ENCODE data around the gene TMA7B.

The TMA7B gene

DNA sequence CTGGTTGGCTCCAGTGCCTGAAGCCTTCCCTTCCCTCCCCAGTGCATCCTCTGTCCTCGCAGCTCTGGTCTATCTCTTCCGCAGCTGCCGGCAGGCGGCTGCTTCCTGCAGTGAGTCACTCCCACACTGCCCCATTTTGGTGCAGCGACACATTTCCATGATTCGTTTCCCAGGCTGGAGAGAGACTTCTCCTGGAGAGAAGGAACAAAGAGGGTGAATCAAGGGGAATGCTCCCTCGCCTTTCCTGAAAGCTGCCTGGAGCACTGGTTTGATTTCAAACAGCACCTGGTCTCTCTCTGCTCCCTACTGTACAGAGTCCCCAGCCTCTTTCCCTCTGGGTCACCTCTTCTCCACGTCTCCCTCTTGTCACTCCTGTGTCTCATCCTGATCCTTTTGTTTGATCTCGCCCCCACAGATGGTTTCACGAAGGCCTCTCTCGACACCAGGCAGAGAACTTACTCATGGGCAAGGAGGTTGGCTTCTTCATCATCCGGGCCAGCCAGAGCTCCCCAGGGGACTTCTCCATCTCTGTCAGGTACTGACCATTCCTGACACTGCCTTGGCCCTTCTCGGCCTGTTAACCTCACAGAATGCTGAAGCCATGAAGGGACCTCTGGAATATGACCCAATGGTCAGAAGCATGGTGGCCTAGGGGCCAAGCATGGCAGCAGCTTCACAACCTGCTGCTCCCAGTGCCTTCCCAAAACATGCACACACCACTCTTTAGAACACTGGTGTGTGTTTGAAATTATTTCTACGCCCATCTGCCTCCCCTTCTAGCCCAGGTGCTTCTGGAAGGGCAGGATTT lies at the start of gene TMA7B:
TSS of gene TMA7B (plus strand) at position 758 of the 808 bp plus-strand sequence. CDS start 3,978 bp downstream, outside the sequence.
- H3K36me3 ChIP-seq (ENCODE audit: insufficient read depth, low read length), result no peaks in the 10 kb centered on the region
- no peak within 1 kb of the TSS for H3K9ac ChIP-seq (ENCODE audit: insufficient read length)
- H3K9me3 ChIP-seq (ENCODE audit: low read depth, low read length), result no peaks in the 10 kb centered on the region
- H3K27ac ChIP-seq, result no peak within 1 kb of the TSS
- TF ChIP-seq POLR2AphosphoS5 (IDR thresholded peaks at IDR 0.05; ENCODE audit: borderline replicate concordance, low read depth, low read length) (no peak), EZH2 (IDR thresholded peaks at IDR 0.05) (no peak), FOXP2 (optimal IDR thresholded peaks at IDR 0.05; ENCODE audit: control extremely low read depth, extremely low read length, insufficient read depth) (no peak)
- DNase-seq (ENCODE audit: low read depth, low spot score), result no peak
- H3K4me3 ChIP-seq, result no peak within 1 kb of the TSS

DNA sequence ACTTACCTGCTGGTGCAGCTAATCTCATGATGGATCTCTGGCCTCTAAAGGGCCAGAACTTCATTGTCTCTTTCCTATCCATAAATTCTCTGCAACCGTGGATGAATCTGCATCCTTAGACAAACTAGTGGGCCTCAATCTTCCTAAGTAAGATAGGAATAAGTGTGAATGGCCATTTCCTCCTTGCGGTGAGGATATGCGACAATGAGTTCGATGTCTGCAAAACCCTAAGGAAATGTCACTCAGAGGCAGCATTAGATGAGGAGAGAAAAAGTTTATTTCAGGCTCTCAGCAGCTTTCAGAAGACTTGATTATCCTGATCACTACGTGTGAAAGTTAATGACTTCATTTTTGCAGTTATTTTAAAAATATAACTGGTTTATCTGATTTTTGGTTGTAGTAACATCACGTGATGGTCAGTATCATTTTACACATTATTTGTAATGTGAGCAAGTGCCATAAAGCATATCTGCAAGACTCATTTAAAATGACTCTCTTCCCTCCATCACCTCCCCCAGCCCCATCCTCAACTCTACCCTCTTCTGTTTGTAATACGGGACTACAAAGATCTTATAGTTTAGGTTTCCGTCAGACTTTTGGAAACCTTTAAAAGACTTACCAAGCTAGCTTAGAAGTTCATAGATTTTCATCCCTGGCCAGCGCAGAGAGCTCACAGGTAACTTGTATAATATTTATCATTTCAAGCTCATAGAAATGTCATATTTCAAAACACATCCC lies 49.2 kb upstream of the TMA7B start:
- no peaks in the 10 kb centered on the region for H3K9me3 ChIP-seq (ENCODE audit: low read depth, low read length)
- DNase-seq (ENCODE audit: low read depth, low spot score), result no peak
- H3K36me3 ChIP-seq (ENCODE audit: insufficient read depth, low read length), result no peaks in the 10 kb centered on the region
- no peak overlapping the region for H3K4me3 ChIP-seq
- no peak overlapping the region for H3K9ac ChIP-seq (ENCODE audit: insufficient read length)
- TF ChIP-seq FOXP2 (optimal IDR thresholded peaks at IDR 0.05; ENCODE audit: control extremely low read depth, extremely low read length, insufficient read depth) (no peak), POLR2AphosphoS5 (IDR thresholded peaks at IDR 0.05; ENCODE audit: borderline replicate concordance, low read depth, low read length) (no peak), EZH2 (IDR thresholded peaks at IDR 0.05) (no peak)
- H3K27ac ChIP-seq, result no peak overlapping the region

DNA sequence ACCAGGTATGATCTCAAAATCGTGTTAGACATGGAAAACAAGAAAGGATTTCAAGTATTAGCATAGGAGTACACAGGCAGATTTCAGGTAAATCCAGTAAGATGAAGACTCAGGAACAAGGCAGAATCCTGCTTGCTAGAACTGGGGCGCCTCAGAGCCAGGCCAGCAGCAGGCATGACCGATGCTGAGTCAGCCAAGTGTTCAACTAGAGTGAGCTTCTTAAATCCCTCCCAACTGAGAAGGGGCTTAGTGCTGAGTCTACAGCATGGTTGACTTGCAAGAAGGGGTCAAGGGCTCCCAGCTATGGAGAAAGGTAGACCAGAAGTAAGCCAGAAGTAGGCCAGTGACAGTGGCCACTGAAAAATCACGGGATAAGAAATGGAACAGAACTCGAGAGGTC lies 46.9 kb upstream of the TMA7B start:
- Histone ChIP-seq H3K9ac (ENCODE audit: insufficient read length) (no peak overlapping the region), H3K27ac (no peak overlapping the region), H3K4me3 (no peak overlapping the region), H3K9me3 (ENCODE audit: low read depth, low read length) (no peaks in the 10 kb centered on the region), H3K36me3 (ENCODE audit: insufficient read depth, low read length) (no peaks in the 10 kb centered on the region)
- DNase-seq (ENCODE audit: low read depth, low spot score), result no peak
- TF ChIP-seq EZH2 (IDR thresholded peaks at IDR 0.05), result no peak
- TF ChIP-seq FOXP2 (optimal IDR thresholded peaks at IDR 0.05; ENCODE audit: control extremely low read depth, extremely low read length, insufficient read depth), result no peak
- no peak for TF ChIP-seq POLR2AphosphoS5 (IDR thresholded peaks at IDR 0.05; ENCODE audit: borderline replicate concordance, low read depth, low read length)

DNA sequence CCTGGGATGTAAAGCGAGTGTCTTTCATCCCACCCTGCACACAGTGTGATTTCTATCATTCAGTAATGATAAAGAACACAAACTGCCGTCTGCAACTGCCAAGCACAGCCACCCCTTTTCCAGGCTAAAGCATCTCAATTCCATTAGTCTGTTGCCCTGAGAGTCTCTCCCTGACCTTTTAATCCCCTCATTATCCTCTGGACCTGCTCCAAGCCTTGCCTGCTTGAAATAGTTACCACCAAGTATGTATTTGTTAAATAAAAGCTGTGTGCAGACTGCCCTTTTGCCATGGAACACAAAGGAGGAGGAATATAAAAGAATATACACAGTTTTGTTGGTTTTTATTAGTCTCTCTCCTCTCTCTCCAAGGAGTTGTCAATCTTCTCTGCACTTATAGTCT lies 46.3 kb upstream of the TMA7B start:
- no peak overlapping the region for H3K4me3 ChIP-seq
- no peaks in the 10 kb centered on the region for H3K9me3 ChIP-seq (ENCODE audit: low read depth, low read length)
- TF ChIP-seq FOXP2 (optimal IDR thresholded peaks at IDR 0.05; ENCODE audit: control extremely low read depth, extremely low read length, insufficient read depth) (no peak), EZH2 (IDR thresholded peaks at IDR 0.05) (no peak), POLR2AphosphoS5 (IDR thresholded peaks at IDR 0.05; ENCODE audit: borderline replicate concordance, low read depth, low read length) (no peak)
- no peak for DNase-seq (ENCODE audit: low read depth, low spot score)
- no peak overlapping the region for H3K9ac ChIP-seq (ENCODE audit: insufficient read length)
- H3K27ac ChIP-seq, result no peak overlapping the region
- H3K36me3 ChIP-seq (ENCODE audit: insufficient read depth, low read length), result no peaks in the 10 kb centered on the region

DNA sequence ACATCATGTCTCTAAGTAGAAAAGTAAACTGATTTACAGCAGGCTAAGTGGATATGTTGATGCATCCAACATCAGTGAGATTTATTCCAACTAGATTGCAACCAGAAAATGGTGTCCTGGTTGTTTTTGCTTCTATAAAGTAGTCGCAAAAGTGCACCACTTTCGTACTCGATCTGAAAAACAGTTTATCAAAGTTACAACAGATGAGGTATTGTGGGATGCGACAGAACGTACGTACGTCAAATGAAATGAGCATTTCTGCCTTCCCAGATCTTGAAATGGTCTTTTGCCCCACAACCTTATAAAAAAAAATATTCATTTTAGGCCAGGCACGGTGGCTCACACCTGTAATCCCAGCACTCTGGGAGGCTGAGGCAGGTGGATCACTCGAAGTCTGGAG lies 45.6 kb upstream of the TMA7B start:
- H3K9ac ChIP-seq (ENCODE audit: insufficient read length), result no peak overlapping the region
- TF ChIP-seq FOXP2 (optimal IDR thresholded peaks at IDR 0.05; ENCODE audit: control extremely low read depth, extremely low read length, insufficient read depth) (no peak), POLR2AphosphoS5 (IDR thresholded peaks at IDR 0.05; ENCODE audit: borderline replicate concordance, low read depth, low read length) (no peak), EZH2 (IDR thresholded peaks at IDR 0.05) (no peak)
- H3K27ac ChIP-seq, result no peak overlapping the region
- DNase-seq (ENCODE audit: low read depth, low spot score), result no peak
- no peaks in the 10 kb centered on the region for H3K36me3 ChIP-seq (ENCODE audit: insufficient read depth, low read length)
- H3K4me3 ChIP-seq, result no peak overlapping the region
- H3K9me3 ChIP-seq (ENCODE audit: low read depth, low read length), result no peaks in the 10 kb centered on the region

DNA sequence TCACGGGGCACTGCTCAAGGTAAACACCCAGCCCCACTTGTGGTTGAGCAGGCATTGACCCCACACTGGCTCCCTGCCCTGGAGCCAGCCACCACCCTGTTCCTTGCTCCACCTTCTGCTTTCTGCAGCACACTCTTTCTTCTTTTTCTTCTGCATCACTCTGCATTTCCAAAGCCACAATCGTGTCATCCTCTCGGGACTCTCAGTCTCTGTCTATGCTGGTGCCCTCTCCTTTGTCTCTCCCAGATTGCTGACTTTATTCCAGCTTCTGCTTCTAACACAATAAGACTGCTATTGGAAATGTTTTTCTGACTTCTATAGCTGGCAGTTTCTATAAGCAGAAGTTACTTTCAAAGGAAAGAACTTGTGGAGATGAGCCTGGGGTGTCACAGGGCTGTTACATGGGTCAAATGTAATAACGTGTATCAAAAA lies 44.9 kb upstream of the TMA7B start:
- no peak for TF ChIP-seq EZH2 (IDR thresholded peaks at IDR 0.05)
- TF ChIP-seq FOXP2 (optimal IDR thresholded peaks at IDR 0.05; ENCODE audit: control extremely low read depth, extremely low read length, insufficient read depth), result no peak
- TF ChIP-seq POLR2AphosphoS5 (IDR thresholded peaks at IDR 0.05; ENCODE audit: borderline replicate concordance, low read depth, low read length), result no peak
- Histone ChIP-seq H3K4me3 (no peak overlapping the region), H3K9me3 (ENCODE audit: low read depth, low read length) (no peaks in the 10 kb centered on the region), H3K27ac (no peak overlapping the region), H3K36me3 (ENCODE audit: insufficient read depth, low read length) (no peaks in the 10 kb centered on the region), H3K9ac (ENCODE audit: insufficient read length) (no peak overlapping the region)
- DNase-seq (ENCODE audit: low read depth, low spot score), result no peak

DNA sequence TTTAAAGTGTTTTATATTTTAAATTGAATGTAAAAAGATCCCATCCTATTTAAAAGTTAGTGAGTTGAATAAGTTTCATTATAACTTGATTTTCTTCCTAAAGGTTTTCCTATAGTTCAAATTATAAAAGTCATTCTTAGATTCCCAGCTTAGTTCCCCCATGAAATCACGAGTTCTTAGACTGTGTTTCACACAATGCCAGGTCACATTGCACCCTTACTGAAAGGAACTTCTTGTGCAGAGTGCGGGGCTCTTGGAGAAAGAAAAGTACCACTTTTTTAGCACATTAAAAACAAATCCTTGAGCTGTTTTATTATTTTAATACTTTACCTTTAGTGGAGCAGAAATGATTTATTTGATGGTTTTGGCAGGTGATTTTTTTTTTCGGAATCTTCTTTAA lies 43.7 kb upstream of the TMA7B start:
- no peak for TF ChIP-seq EZH2 (IDR thresholded peaks at IDR 0.05)
- no peak for TF ChIP-seq POLR2AphosphoS5 (IDR thresholded peaks at IDR 0.05; ENCODE audit: borderline replicate concordance, low read depth, low read length)
- no peak for TF ChIP-seq FOXP2 (optimal IDR thresholded peaks at IDR 0.05; ENCODE audit: control extremely low read depth, extremely low read length, insufficient read depth)
- H3K4me3 ChIP-seq, result no peak overlapping the region
- no peak overlapping the region for H3K27ac ChIP-seq
- H3K36me3 ChIP-seq (ENCODE audit: insufficient read depth, low read length), result no peaks in the 10 kb centered on the region
- H3K9ac ChIP-seq (ENCODE audit: insufficient read length), result no peak overlapping the region
- no peaks in the 10 kb centered on the region for H3K9me3 ChIP-seq (ENCODE audit: low read depth, low read length)
- DNase-seq (ENCODE audit: low read depth, low spot score), result no peak

DNA sequence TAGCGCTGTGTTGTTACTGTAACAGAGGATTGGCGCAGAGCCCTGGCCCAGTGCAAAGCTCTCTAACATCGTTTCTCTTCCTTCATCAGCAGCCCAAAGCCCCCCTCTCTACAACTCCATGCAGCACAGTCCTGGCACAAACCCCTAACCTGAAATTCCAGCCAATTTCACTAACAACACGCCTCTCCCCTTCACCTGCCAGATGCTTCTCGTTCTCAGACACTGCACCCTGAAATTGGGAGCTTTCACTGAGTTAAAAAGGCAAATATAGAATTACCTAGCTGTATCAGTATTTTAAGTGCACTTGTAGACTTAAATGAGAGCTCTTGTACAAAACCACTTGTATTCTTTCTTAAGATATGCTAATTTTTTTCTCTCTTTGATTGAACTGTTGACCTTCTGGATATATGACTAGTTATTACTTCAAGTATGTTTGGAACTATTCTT lies 43.0 kb upstream of the TMA7B start:
- H3K36me3 ChIP-seq (ENCODE audit: insufficient read depth, low read length), result no peaks in the 10 kb centered on the region
- TF ChIP-seq POLR2AphosphoS5 (IDR thresholded peaks at IDR 0.05; ENCODE audit: borderline replicate concordance, low read depth, low read length), result no peak
- TF ChIP-seq EZH2 (IDR thresholded peaks at IDR 0.05), result no peak
- no peak for TF ChIP-seq FOXP2 (optimal IDR thresholded peaks at IDR 0.05; ENCODE audit: control extremely low read depth, extremely low read length, insufficient read depth)
- H3K9me3 ChIP-seq (ENCODE audit: low read depth, low read length), result no peaks in the 10 kb centered on the region
- no peak overlapping the region for H3K9ac ChIP-seq (ENCODE audit: insufficient read length)
- DNase-seq (ENCODE audit: low read depth, low spot score), result no peak
- no peak overlapping the region for H3K4me3 ChIP-seq
- 0 out of 2 replicates have a peak overlapping the region, but pooled peaks have one; percentile 69 for H3K27ac ChIP-seq

Data from SK-N-MC (cell line).